Activated gamma-delta T cell treated with anti-CD3 and anti-CD28 coated beads, Interleukin-2, amount 50 U/mL, for 16 hours (primary cell): ENCODE results near the gene PRR3.
A peak's percentile ranks its signal among the peaks of the same experiment; 100 is the strongest.

Experiments used
- DNase-seq: peaks from one replicate; pipeline ENCODE4 v3.0.0-alpha.2; 2020; ENCODE audit warnings: low read depth

Gene PRR3

DNA sequence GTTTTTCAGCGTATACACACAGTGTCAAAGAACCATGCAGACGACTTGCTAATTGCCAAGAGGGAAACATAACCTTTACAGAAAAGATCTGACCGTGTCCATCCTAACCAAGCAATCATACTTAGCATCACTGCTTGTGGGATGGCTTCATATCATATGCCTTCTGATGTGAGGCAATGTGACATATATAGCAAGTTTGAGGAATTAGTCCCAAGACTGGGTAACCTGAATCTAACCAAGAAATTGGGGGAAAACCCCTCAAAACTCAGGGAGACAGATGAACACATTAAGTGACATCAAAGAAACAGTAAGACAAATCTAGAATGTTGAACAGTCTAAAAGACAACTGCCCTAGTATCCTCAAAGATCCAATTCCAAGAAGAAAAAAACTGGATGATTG, 19.2 kb upstream of the PRR3 start:
- no peak for DNase-seq

- DNase-seq, result peak; percentile 74
These were observed 15.3 kb upstream of the PRR3 start for GRCh38 chr6:30541515-30542403.

- no peak for DNase-seq
These were observed 14.7 kb upstream of the PRR3 start for GRCh38 chr6:30542404-30542725.

DNA sequence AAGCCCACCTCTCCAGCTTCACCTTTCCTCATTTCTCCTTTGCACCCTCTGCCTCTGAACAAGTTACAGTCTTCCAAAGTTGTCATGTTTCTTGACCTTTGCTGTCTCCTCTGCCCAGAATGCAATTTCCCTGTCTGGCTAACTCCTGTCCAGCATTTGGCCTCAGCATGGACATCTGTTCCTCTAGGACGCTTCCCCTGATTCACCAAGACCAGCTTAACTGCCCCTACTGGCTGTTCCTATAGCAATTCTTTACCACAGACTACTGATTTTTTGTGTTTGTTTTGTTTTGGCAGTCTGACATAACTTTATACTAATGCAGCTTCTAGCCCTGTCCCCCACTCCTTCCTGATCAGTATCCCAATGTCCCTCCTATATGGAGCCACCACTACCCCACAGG, 14.2 kb upstream of the PRR3 start:
- no peak for DNase-seq

- no peak for DNase-seq
These were observed 13.3 kb upstream of the PRR3 start for GRCh38 chr6:30543821-30544220.

DNA sequence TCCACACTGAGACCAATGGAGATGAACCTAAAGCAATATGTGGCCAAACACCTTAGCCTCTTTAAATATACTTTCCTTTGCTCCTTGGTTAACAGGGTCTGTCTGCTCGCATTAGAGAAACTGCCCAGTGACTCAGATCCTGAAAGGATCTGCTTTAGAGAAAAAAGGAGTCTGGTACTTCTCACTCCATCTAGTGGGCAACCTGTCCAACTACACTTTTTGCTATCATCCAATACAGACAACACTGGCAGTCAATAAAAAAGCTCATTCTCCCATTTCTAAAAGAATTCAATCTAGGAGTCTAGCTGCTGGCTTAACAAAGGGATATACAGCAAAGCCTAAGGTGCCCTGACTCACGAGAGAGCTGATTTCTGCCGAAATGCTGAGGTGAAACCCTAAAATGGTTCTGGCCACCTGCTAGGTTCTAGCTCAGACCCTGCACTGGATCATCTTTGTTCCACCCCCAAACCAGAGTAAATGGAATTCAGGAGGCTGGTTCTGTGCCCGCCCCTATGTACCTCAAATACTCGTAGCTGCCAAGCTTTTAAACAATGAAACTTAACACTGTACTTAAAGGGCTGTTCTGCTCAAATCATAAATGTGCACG, 12.3 kb upstream of the PRR3 start:
- no peak for DNase-seq

DNA sequence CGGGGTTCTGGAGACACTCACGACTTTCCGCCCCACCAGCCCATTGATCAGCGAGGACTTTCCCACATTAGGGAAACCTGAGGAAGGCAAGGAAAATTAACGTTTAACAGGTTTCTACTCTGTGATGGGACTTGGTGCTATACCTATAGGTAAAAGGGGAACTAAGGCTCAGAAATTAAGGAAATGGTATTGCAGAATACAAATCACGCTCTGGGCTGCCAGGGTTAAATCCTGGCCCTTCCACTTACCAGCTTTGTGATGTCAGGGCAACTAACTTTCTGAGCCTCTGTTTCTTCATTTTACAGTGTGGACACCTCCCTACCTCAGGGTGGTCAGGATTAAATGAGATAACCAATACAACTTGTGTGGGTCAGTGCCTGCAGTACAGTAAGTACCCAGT, 9.6 kb upstream of the PRR3 start:
- DNase-seq, result no peak

GRCh38 chr6:30548375-30548774, 8.7 kb upstream of the PRR3 start:
- no peak for DNase-seq

DNA sequence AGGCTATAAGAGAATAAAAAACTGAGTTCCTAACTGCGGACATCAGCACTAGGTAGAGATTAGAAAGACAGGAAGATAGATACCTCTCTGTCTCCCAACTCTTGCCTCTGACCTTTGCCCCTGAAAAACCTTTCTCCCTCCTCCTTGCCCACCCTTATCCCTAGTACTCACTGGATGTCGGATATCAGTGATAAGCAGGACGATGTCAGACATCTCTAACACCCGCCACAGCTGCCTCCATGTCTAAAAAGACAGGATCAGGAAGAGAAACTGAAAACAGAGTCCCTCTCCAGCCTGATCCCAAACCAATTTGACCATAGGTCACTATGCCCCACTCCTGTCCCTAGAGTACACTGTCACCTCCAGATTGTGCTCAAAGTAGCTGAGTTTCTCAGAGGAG, 2.7 kb upstream of the PRR3 start:
- no peak for DNase-seq

DNA sequence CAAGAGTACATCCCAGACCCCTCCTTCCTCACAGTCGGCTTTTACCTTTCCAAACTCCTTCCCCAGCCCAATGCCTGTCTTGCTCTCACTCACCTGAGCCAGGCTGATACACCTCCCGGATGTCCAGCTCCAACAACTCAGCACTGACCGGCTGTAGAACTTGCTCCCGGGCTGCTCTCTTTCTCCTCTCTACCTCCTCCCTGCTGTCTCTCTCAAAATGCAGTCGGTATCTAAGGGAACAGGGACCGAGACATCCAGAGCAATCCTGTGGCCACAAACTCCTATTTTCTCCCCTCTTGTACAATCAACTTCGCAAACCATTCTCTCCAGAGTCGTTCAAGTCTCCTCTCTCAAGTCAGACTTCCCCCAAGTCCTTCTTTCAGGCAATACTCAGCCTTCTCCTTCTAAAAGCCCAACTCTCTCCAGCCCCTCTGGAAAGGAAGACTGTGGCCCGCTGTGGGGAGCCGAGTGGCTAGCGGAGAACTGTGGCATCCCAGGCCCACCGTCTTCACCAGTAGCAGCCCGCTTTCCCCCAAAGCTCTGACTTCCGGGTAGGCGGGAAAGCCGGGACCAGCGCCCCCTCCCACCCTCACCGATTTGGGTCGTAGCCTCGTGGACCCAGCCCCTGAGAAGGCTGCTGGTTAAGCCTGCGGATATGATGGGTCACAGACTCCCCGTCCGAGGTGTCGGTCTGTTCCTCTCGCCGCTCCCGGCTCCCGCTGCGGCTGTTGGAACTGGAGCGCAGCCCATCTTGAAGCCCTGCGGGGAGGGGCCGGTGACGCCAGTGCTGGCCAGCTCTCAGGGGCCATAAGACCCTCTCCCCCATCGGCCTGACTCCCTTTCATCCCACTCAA, 1.9 kb upstream of the PRR3 start:
- no peak for DNase-seq

DNA sequence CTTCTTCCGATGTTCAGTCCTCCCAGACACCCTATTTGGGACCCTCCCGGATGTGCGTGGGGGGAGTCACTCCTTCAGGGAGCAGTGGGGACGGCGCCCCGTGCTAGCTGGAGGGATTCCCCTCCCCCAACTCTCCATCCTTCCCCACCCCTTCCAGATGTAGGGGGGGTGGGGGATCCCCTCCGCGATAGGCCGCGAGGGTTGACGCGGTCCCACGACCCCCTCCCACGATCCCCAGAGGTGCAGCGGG, 1.4 kb upstream of the PRR3 start:
- no peak for DNase-seq

GRCh38 chr6:30556066-30556905, 809 bp upstream of the PRR3 start, which contains the start of gene GNL1:
GNL1 (minus strand) TSS chr6:30556489; CDS start chr6:30556203, 286 bp downstream.
- peak; percentile 100 for DNase-seq

GRCh38 chr6:30557683-30557981, 537 bp downstream of the PRR3 start:
- DNase-seq, result no peak

GRCh38 chr6:30560930-30561329, 3.8 kb downstream of the PRR3 start:
- DNase-seq, result no peak

- DNase-seq, result no peak
These were observed 5.7 kb downstream of the PRR3 start for GRCh38 chr6:30562470-30563425.

- DNase-seq, result no peak
These were observed 7.0 kb downstream of the PRR3 start for GRCh38 chr6:30564114-30564513.

DNA sequence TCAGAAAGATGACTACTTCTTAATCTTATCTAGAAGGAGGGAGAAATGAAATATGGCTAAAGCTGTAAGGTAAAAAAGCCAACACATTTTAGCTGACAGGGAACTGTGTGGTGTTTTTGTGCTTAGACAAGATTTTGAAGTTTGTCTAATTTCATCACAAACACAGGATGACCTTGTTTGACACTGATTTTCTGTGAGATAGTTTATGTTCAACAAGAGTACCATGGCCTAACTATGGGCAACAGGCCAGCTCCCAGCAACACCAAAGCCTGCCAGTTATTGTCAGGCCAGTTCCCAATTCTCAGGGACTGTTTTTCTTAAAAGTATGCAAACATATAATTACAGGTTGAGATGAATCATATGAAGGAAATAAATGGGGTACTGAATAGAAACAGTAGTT, 8.7 kb downstream of the PRR3 start:
- no peak for DNase-seq

DNA sequence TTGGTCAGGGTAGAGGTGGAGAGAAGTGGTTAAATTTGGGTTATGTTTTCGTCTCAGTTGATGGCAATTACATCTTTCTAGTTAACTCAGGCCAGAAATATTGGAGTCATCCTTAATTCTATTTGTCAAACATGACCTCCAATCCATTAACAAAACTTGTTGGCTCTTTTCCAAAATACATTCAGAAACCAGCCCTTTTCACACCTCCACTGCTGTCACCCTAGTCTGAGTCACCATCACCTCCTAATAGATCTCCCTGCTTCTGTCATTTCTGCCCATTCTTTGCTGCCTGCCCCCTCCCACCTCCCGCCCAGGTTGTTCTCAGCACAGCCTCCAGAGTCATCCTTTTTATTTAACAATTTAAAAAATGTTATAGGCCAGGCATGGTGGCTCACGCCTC, 11.2 kb downstream of the PRR3 start:
- DNase-seq, result no peak

DNA sequence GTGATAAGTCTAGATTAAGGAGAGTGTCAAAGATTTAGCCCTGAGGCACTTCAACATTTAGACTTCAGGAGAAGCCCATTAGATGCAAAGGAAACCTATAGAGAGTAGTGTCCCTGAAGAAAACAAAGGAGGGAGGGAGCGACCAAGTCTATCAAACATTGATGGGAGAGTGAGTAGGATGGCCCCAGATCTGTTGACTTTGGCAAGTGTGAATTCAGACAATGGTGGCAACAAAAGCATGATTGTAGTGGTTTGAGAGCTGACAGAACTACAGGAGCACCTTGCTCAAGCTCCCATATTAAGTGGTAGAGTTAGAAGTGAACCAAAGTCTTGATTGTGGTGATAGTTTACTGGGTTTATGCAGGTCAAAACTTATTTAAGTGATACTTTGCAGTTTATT, 13.2 kb downstream of the PRR3 start:
- DNase-seq, result no peak

- DNase-seq, result no peak
These were observed 13.6 kb downstream of the PRR3 start for GRCh38 chr6:30570740-30571074.

GRCh38 chr6:30571075-30571761, 14.1 kb downstream of the PRR3 start, which contains the start of gene ABCF1:
ABCF1 (plus strand) TSS chr6:30571442; CDS start chr6:30571488, 46 bp downstream.
- DNase-seq, result peak; percentile 99
